K562 (cell line): ENCODE data around the gene GLP2R. TPM values are rescaled to one million over a fixed set of nuclear protein-coding genes. Genes with fewer than 3 reads are reported as not detected.

Source experiments
- CHAMP1 ChIP-seq: fragments of 450-650 bp; IDR thresholded peaks from 2 replicates; pipeline ENCODE4 v1.6.1; 2016; ENCODE audit warnings: mild to moderate bottlenecking
- GATA2 ChIP-seq: sonication (generic); formaldehyde crosslinking; IDR thresholded peaks from 2 replicates; pipeline ENCODE4 v1.4.0; 2020; ENCODE audit warnings: mild to moderate bottlenecking, missing genetic modification reagents
- MYBL2 ChIP-seq, 2 experiments: fragments of 450-650 bp in 1 of 2; sonication (generic) in 1 of 2; formaldehyde crosslinking in 1 of 2; IDR thresholded peaks; 2 replicates each; pipeline versions ENCODE4 v1.6.1 to v1.8.1; 2017 to 2022; ENCODE audit warnings: borderline replicate concordance in 1 of 2, inconsistent platforms in 1 of 2, low read depth in 1 of 2, mild to moderate bottlenecking in 1 of 2, missing genetic modification reagents in 1 of 2, moderate library complexity in 1 of 2
- PML ChIP-seq: IDR thresholded peaks from 2 replicates; pipeline ENCODE4 v1.6.1; 2012; ENCODE audit warnings: low read length, inconsistent platforms
- ZMIZ1 ChIP-seq, 2 experiments: fragments of 150-350 bp in 1 of 2; IDR thresholded peaks; 2 replicates each; pipeline ENCODE4 v1.6.1; 2012 to 2016; ENCODE audit warnings: low read depth in 2 of 2, low read length in 2 of 2, mild to moderate bottlenecking in 1 of 2, moderate library complexity in 1 of 2
- ZNF133 ChIP-seq: fragments of 250-450 bp; sonication (Bioruptor Pico); IDR thresholded peaks from 2 replicates; pipeline ENCODE4 v1.4.0; 2020; ENCODE audit warnings: mild to moderate bottlenecking
- ZNF785 ChIP-seq: fragments of 250-450 bp; sonication (Bioruptor Pico); IDR thresholded peaks from 2 replicates; pipeline ENCODE4 v1.4.0; 2020; ENCODE audit warnings: mild to moderate bottlenecking
- polyA plus RNA-seq, 8 experiments: library from polyadenylated mRNA; depleted of rRNA in 4 of 8; stranded (reverse) in 5 of 8; unstranded in 3 of 8; fragments of >200 nt; fragmentation: Nextera tagmentation in 2 of 8; fragmentation: Illumina TruSeq in 1 of 8; extraction: Ambion mirVana in 2 of 8; extraction: Trizol in 1 of 8; gene quantifications; 2 replicates each; pipeline versions ENCODE4 v1.2.1 to v1.2.3, GENCODE V29; 2011 to 2014; ENCODE audit warnings: inconsistent platforms in 1 of 8, missing spikeins in 1 of 8
- total RNA-seq, 7 experiments: library from RNA; depleted of rRNA in 6 of 7; stranded (reverse); fragments of >200 nt in 6 of 7; fragmentation: Illumina TruSeq in 2 of 7; extraction: Trizol in 2 of 7; gene quantifications; 2 replicates each; pipeline versions ENCODE4 v1.2.1 to v1.2.3, GENCODE V29; 2011 to 2021; ENCODE audit warnings: low replicate concordance in 1 of 7
- TF ChIP-seq, protein P1 (sequence below), 3 experiments: fragments of 200-800 bp in 1 of 3; sonication (Bioruptor generic) in 1 of 3; sonication (generic) in 1 of 3; formaldehyde crosslinking in 1 of 3; IDR thresholded peaks; 2 replicates each; pipeline versions ENCODE4 v1.6.1 to v1.8.0; 2016 to 2022; ENCODE audit warnings: mild to moderate bottlenecking in 2 of 3, missing compliant biosample characterization in 2 of 3, missing genetic modification characterization in 2 of 3, missing genetic modification reagents in 1 of 3

The GLP2R gene
- total and polyA plus RNA-seq, 9 of the 15 experiments (the other 6 are each of a cell fraction or from before 2014, with no cell fraction given): not detected

DNA sequence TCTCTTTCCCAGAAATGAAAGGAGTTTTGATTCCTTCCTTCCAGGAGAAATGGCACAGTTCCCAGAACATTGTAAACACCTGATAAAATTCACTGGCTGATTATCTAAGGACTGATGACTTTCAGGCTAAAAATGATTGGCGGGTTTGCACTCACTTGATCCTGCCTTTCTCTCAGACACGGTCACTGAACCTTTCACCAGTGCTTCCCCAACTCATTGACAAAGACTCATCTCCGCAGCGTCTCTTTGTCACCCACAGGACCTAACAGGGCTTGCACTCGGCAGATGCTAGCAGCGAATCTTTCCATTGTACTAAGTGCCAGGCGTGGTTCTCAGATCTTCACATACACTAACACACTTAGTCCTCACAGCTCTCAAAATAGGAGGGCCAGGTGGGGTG lies 27.0 kb upstream of the GLP2R start (continued):
- TF ChIP-seq, protein P1, sequence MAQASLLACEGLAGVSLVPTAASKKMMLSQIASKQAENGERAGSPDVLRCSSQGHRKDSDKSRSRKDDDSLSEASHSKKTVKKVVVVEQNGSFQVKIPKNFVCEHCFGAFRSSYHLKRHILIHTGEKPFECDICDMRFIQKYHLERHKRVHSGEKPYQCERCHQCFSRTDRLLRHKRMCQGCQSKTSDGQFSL (CRISPR knock-in tag; IDR thresholded peaks at IDR 0.05): no peak
- TF ChIP-seq, protein P1 (tag; IDR thresholded peaks at IDR 0.05): no peak
- no peak for TF ChIP-seq GATA2 (CRISPR knock-in tag)
- TF ChIP-seq PML: no peak
- no peak for TF ChIP-seq CHAMP1
- no peak for TF ChIP-seq ZMIZ1 (IDR thresholded peaks at IDR 0.05; ENCODE audit: low read depth in 2 of 2, low read length in 2 of 2)
- TF ChIP-seq ZNF133: no peak
- no peak for TF ChIP-seq ZNF785
- TF ChIP-seq MYBL2 (IDR thresholded peaks at IDR 0.05; ENCODE audit: low read depth): no peak
- no peak for TF ChIP-seq MYBL2 (CRISPR knock-in tag; IDR thresholded peaks at IDR 0.05; ENCODE audit: borderline replicate concordance)
